ENCODE results near the gene C2orf80.
"Not testable (repeated sequence)": the region's sequence is repeated elsewhere in the genome, so short reads cannot be mapped to it uniquely, and the experiment has no call there.

The C2orf80 gene

GRCh38 chr2:208142240-208142924 is 47.4 kb downstream of the C2orf80 start:
- Histone ChIP-seq H3K4me1 (ENCODE audit: insufficient read depth, low read length, severe bottlenecking) (no peaks in the 10 kb centered on the region), H3K4me3 (ENCODE audit: low read depth, low read length, poor library complexity, severe bottlenecking) (no peak overlapping the region), H3F3A (ENCODE audit: insufficient read depth, low read length) (no peaks in the 10 kb centered on the region), H2AFZ (ENCODE audit: low read length) (no peak overlapping the region), H3K9ac (ENCODE audit: low read length) (no peak overlapping the region), H3K4me2 (ENCODE audit: low read length) (no peak overlapping the region), H3K27me3 (ENCODE audit: insufficient read depth, low read length) (no peaks in the 10 kb centered on the region), H3K79me2 (ENCODE audit: insufficient read depth, low read length) (no peaks in the 10 kb centered on the region), H3K9me3 (ENCODE audit: low read length) (no peaks in the 10 kb centered on the region), H3K36me3 (ENCODE audit: insufficient read depth, low read length) (no peaks in the 10 kb centered on the region), H3K9me2 (ENCODE audit: low read depth, low read length) (no peaks in the 10 kb centered on the region), H3K27ac (ENCODE audit: low read depth, low read length, poor library complexity, severe bottlenecking) (no peak overlapping the region), H4K20me1 (ENCODE audit: insufficient read depth, low read length) (no peaks in the 10 kb centered on the region)
- TF ChIP-seq CTCF (IDR thresholded peaks at IDR 0.05; ENCODE audit: low read length), result no peak
- TF ChIP-seq EZH2 (IDR thresholded peaks at IDR 0.05; ENCODE audit: borderline replicate concordance, low read length), result no peak

GRCh38 chr2:208139447-208139846 is 50.4 kb downstream of the C2orf80 start:
- Histone ChIP-seq H3K4me1 (ENCODE audit: insufficient read depth, low read length, severe bottlenecking) (no peaks in the 10 kb centered on the region), H3K4me3 (ENCODE audit: low read depth, low read length, poor library complexity, severe bottlenecking) (no peak overlapping the region), H3F3A (ENCODE audit: insufficient read depth, low read length) (no peaks in the 10 kb centered on the region), H3K9ac (ENCODE audit: low read length) (no peak overlapping the region), H2AFZ (ENCODE audit: low read length) (no peak overlapping the region), H3K36me3 (ENCODE audit: insufficient read depth, low read length) (no peaks in the 10 kb centered on the region), H3K27me3 (ENCODE audit: insufficient read depth, low read length) (no peaks in the 10 kb centered on the region), H3K27ac (ENCODE audit: low read depth, low read length, poor library complexity, severe bottlenecking) (no peak overlapping the region), H3K79me2 (ENCODE audit: insufficient read depth, low read length) (no peaks in the 10 kb centered on the region), H3K9me3 (ENCODE audit: low read length) (no peaks in the 10 kb centered on the region), H4K20me1 (ENCODE audit: insufficient read depth, low read length) (no peaks in the 10 kb centered on the region), H3K4me2 (ENCODE audit: low read length) (no peak overlapping the region), H3K9me2 (ENCODE audit: low read depth, low read length) (no peaks in the 10 kb centered on the region)
- TF ChIP-seq EZH2 (IDR thresholded peaks at IDR 0.05; ENCODE audit: borderline replicate concordance, low read length) (no peak), CTCF (IDR thresholded peaks at IDR 0.05; ENCODE audit: low read length) (no peak)

- not testable (repeated sequence) for H3K36me3 ChIP-seq (ENCODE audit: insufficient read depth, low read length); H3K4me3 ChIP-seq (ENCODE audit: low read depth, low read length, poor library complexity, severe bottlenecking); H3K4me2 ChIP-seq (ENCODE audit: low read length); H3K79me2 ChIP-seq (ENCODE audit: insufficient read depth, low read length); H3K9me3 ChIP-seq (ENCODE audit: low read length); H3K9me2 ChIP-seq (ENCODE audit: low read depth, low read length); H3K27ac ChIP-seq (ENCODE audit: low read depth, low read length, poor library complexity, severe bottlenecking); H3K4me1 ChIP-seq (ENCODE audit: insufficient read depth, low read length, severe bottlenecking); H3F3A ChIP-seq (ENCODE audit: insufficient read depth, low read length); H3K9ac ChIP-seq (ENCODE audit: low read length); H2AFZ ChIP-seq (ENCODE audit: low read length); H4K20me1 ChIP-seq (ENCODE audit: insufficient read depth, low read length); H3K27me3 ChIP-seq (ENCODE audit: insufficient read depth, low read length)
These were observed 51.5 kb downstream of the C2orf80 start for GRCh38 chr2:208138334-208138733.

- H2AFZ ChIP-seq (ENCODE audit: low read length), result no peak overlapping the region
- no peaks in the 10 kb centered on the region for H3K36me3 ChIP-seq (ENCODE audit: insufficient read depth, low read length)
- TF ChIP-seq EZH2 (IDR thresholded peaks at IDR 0.05; ENCODE audit: borderline replicate concordance, low read length), result no peak
- TF ChIP-seq CTCF (IDR thresholded peaks at IDR 0.05; ENCODE audit: low read length), result no peak
- no peak overlapping the region for H3K9ac ChIP-seq (ENCODE audit: low read length)
- H3K79me2 ChIP-seq (ENCODE audit: insufficient read depth, low read length), result no peaks in the 10 kb centered on the region
- H3F3A ChIP-seq (ENCODE audit: insufficient read depth, low read length), result no peaks in the 10 kb centered on the region
- no peaks in the 10 kb centered on the region for H3K9me3 ChIP-seq (ENCODE audit: low read length)
- no peak overlapping the region for H3K27ac ChIP-seq (ENCODE audit: low read depth, low read length, poor library complexity, severe bottlenecking)
- no peaks in the 10 kb centered on the region for H3K4me1 ChIP-seq (ENCODE audit: insufficient read depth, low read length, severe bottlenecking)
- no peaks in the 10 kb centered on the region for H3K9me2 ChIP-seq (ENCODE audit: low read depth, low read length)
- H4K20me1 ChIP-seq (ENCODE audit: insufficient read depth, low read length), result no peaks in the 10 kb centered on the region
- no peaks in the 10 kb centered on the region for H3K27me3 ChIP-seq (ENCODE audit: insufficient read depth, low read length)
- H3K4me3 ChIP-seq (ENCODE audit: low read depth, low read length, poor library complexity, severe bottlenecking), result no peak overlapping the region
- no peak overlapping the region for H3K4me2 ChIP-seq (ENCODE audit: low read length)
These were observed 53.1 kb downstream of the C2orf80 start for GRCh38 chr2:208136716-208137094.

Measured in OCI-LY1 (cell line).